Activated CD4-positive, alpha-beta T cell treated with anti-CD3 and anti-CD28 coated beads, Interleukin-2, amount 10 ng/mL, durations not matched to agents 7 days and 5 days (primary cell): ENCODE measurements around the gene CCNL2. TPM values are rescaled to one million over a fixed set of nuclear protein-coding genes. Genes with fewer than 3 reads are reported as not detected.
A peak's percentile ranks its signal among the peaks of the same experiment; 100 is the strongest.
"Not testable (repeated sequence)": the region's sequence is repeated elsewhere in the genome, so short reads cannot be mapped to it uniquely, and the experiment has no call there.

ENCODE experiments used
- CTCF ChIA-PET: fragments of 350-600 bp; sonication (Branson Sonifier 250); formaldehyde crosslinking; loops from one replicate; lab custom pipeline; 2021; ENCODE audit warnings: antibody characterized with exemption; lab: Charles Lee
- POLR2A ChIA-PET: fragments of 350-600 bp; sonication (Branson Sonifier 250); formaldehyde crosslinking; loops from one replicate; lab custom pipeline; 2021; ENCODE audit warnings: antibody characterized with exemption; lab: Charles Lee
- DNase-seq: peaks from one replicate; pipeline ENCODE4 v3.0.0-alpha.2; 2020
- H3K27ac Mint-ChIP-seq: one replicate; pipeline ENCODE4 v1.8.0; 2021; ENCODE audit warnings: mild to moderate bottlenecking, moderate library complexity, mixed read lengths
- H3K27me3 Mint-ChIP-seq: one replicate; pipeline ENCODE4 v1.8.0; 2021; ENCODE audit warnings: mixed read lengths
- H3K36me3 Mint-ChIP-seq: one replicate; pipeline ENCODE4 v1.8.0; 2021; ENCODE audit warnings: low read depth, mixed read lengths
- H3K4me1 Mint-ChIP-seq: one replicate; pipeline ENCODE4 v1.8.0; 2021; ENCODE audit warnings: mixed read lengths
- H3K4me3 Mint-ChIP-seq: one replicate; pipeline ENCODE4 v1.8.0; 2021; ENCODE audit warnings: mild to moderate bottlenecking, moderate library complexity, mixed read lengths
- H3K9me3 Mint-ChIP-seq: one replicate; pipeline ENCODE4 v1.8.0; 2021; ENCODE audit warnings: mixed read lengths
- total RNA-seq, 2 experiments: library from RNA; stranded (reverse); gene quantifications; one replicate each; pipeline ENCODE4 v1.2.3, GENCODE V29; 2021

The CCNL2 gene
- total RNA-seq: 100 to 1,000 TPM; 122 to 131 TPM

- Mint-ChIP-seq H3K27ac (peak within 1 kb of the TSS; percentile 91), H3K4me1 (peaks cover 51% of the 10 kb centered on the region), H3K9me3 (no peaks in the 10 kb centered on the region), H3K36me3 (peaks cover 56% of the 10 kb centered on the region), H3K27me3 (no peaks in the 10 kb centered on the region), H3K4me3 (peak within 1 kb of the TSS; percentile 80)
- peak; percentile 99 for DNase-seq
- ChIA-PET CTCF (interaction anchor here (0.7 to 3.0 kb wide), 20 partner anchors 8 to 378 kb away, joined by 3 to 17 read pairs (median 4); partner anchors contain the start of genes AURKAIP1 and MRPL20), POLR2A (interaction anchor here (1.0 kb wide), 1 partner anchor 24 kb away, joined by 4 read pairs; the partner anchor contains the start of gene AURKAIP1)
Measured at GRCh38 chr1:1399187-1399871, at the start of gene CCNL2. TSS of gene CCNL2 (minus strand) at chr1:1399335. CDS start at chr1:1399306, 29 bp downstream.

DNA sequence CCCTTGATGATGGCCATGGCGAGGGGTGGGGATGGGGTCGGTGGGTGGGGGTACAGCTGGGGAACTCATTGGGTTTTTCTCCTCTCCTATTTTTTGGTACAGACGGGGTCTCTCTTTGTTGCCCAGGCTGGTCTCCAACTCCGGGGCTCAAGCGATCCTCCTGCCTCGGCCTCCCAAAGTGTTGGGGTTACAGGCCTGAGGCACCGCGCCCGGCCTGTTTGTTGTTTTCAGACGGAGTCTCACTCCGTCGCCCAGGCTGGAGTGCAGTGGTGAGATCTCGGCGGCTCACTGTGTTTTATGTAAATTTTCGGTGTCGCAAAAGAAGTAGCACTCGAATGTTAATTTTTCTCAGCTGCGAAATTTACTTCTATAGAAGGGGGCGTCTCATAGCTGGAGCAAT, 47.5 kb upstream of the CCNL2 start:
- H3K9me3 Mint-ChIP-seq, H3K36me3 Mint-ChIP-seq, H3K27me3 Mint-ChIP-seq, H3K4me1 Mint-ChIP-seq, H3K4me3 Mint-ChIP-seq, CTCF ChIA-PET, H3K27ac Mint-ChIP-seq, POLR2A ChIA-PET, DNase-seq: not testable (repeated sequence)

GRCh38 chr1:1442069-1442770, 43.1 kb upstream of the CCNL2 start:
- no peaks in the 10 kb centered on the region for H3K9me3 Mint-ChIP-seq
- no peak for DNase-seq
- H3K4me3 Mint-ChIP-seq: no peak overlapping the region
- ChIA-PET CTCF (interaction anchor here (1.2 to 2.4 kb wide), 3 partner anchors 42 to 67 kb away, joined by 3 to 10 read pairs (median 6); partner anchors contain the start of genes AURKAIP1 and CCNL2), POLR2A (no interaction called here)
- no peaks in the 10 kb centered on the region for H3K27me3 Mint-ChIP-seq
- H3K4me1 Mint-ChIP-seq: peaks cover 3% of the 10 kb centered on the region
- H3K27ac Mint-ChIP-seq: no peak overlapping the region
- H3K36me3 Mint-ChIP-seq: no peaks in the 10 kb centered on the region

DNA sequence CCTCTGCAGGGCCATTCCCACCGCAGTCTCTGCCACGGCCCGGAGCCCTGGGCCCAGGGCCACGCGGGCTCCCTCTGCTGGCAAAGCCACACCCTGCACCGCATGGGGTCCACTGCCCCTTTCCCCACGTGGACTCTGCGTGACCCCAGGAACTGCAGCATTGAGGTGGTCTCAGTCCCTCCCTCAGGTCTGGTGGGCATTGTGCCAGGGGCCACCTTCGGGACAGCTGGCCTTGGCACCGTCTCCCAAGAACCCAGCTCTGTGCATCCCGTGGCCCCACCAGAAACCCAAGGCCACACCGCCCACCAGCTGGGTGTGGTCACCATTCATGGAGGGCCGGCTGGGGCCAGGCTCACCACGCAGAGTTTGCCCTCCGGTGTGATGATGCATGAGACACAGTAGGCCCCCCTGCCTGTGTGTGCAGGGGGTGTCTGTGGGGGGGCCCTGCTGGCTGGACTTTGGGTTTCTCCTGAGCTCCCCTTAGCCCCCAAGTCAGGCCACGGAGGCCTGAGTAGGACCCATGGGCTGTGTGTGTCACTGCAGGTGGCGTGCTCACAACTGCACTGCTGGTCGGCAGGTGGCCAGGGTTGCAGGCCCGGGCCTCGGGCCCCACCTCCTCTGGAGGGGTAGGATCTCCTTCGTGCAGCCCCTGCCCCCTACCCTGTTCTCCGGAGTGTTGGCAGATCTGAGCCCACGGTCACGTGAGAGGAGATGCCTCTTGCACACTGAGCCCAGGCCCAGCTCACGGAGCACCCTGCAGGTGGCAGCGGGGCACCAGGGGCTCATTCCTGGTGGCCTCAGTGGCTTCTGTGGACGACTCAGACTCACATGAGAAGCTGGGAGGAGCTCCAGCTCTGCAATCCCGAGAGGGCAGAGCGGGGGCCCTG, 42.1 kb upstream of the CCNL2 start:
- Mint-ChIP-seq H3K36me3 (no peaks in the 10 kb centered on the region), H3K9me3 (no peaks in the 10 kb centered on the region), H3K4me3 (no peak overlapping the region), H3K27ac (no peak overlapping the region), H3K4me1 (peaks cover 5% of the 10 kb centered on the region), H3K27me3 (peaks cover 3% of the 10 kb centered on the region)
- CTCF ChIA-PET: interaction anchor here (0.8 to 2.4 kb wide), 8 partner anchors 13 to 317 kb away, joined by 3 to 10 read pairs (median 3); partner anchors contain the start of genes ANKRD65, AURKAIP1 and CCNL2
- peak; percentile 50 for DNase-seq
- POLR2A ChIA-PET: no interaction called here

DNA sequence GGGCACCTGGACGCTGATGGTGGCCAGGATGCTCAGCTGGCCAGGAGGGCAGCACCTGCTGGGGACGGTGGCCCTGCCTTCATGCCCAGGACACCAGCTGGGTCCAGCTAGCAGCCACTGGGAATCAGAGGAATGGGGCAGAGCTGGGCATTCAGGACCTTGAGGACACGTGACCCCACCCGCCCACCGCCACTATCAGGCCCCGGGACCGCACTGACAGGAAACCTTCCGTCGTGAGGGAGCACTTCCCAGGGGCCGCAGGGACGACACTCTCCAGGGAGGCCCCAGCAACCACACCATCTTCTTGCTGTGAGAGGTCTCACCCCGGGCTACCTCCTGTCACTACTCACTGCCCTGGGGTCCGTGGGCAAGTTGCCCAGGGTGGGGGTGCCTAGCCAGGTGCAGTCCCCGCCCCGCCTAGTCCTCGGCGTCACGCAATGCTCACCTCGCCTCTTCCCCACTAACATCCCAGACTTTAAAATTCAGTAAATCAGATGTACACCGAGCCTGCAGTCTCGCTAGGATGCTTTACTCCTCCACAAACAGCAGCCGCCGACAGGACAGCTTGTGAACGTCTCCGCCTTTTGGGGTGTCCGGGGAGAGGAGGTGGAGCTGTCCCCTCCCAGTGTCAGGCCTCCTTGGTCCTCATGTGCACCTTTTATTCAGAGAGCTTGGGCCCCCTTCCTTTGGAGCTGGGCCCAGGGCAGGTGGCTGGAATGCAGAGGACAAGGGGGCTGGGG, 41.3 kb upstream of the CCNL2 start:
- Mint-ChIP-seq H3K9me3 (no peaks in the 10 kb centered on the region), H3K27ac (no peak overlapping the region), H3K27me3 (peaks cover 5% of the 10 kb centered on the region), H3K4me1 (peaks cover 6% of the 10 kb centered on the region), H3K36me3 (no peaks in the 10 kb centered on the region), H3K4me3 (no peak overlapping the region)
- ChIA-PET CTCF (interaction anchor here (0.8 to 2.4 kb wide), 6 partner anchors 12 to 316 kb away, joined by 3 to 10 read pairs (median 3); partner anchors contain the start of genes ANKRD65, AURKAIP1 and CCNL2), POLR2A (no interaction called here)
- no peak for DNase-seq

DNA sequence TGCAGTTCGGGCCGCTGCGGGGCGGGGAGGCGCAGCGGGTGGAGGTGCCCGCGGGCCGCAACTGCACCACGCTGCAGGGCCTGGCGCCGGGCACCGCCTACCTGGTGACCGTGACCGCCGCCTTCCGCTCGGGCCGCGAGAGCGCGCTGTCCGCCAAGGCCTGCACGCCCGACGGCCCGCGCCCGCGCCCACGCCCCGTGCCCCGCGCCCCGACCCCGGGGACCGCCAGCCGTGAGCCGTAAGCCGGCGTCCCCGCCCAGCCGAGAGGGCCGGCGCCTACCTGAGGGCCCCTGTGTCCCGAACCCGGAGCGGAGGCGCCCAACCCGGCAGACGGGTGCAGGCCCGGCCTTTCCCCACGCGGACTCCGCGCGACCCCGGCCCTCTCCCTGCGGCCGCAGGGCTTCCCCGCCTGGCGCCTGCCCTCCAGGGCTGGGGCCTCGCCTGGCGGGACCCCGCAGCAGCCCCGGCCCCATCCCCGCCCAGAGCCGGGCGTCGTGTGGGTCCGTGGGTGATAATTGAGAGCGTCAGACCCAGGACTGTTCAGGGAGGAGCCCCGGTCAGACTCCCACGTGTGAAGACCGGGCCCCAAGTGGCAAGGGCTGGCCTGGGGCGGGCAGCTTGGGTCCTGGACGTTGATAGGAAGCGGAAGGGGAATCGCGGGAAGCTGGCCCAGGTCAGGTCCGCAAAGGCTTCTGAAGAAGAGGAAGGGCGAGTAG, 40.6 kb upstream of the CCNL2 start:
- H3K27me3 Mint-ChIP-seq: peaks cover 10% of the 10 kb centered on the region
- ChIA-PET CTCF (interaction anchor here (1.0 to 2.4 kb wide), 2 partner anchors 19 to 40 kb away, joined by 3 to 10 read pairs; partner anchors contain the start of genes ANKRD65 and CCNL2), POLR2A (no interaction called here)
- H3K27ac Mint-ChIP-seq: no peak overlapping the region
- DNase-seq: no peak
- no peak overlapping the region for H3K4me3 Mint-ChIP-seq
- H3K36me3 Mint-ChIP-seq: no peaks in the 10 kb centered on the region
- H3K4me1 Mint-ChIP-seq: peaks cover 9% of the 10 kb centered on the region
- H3K9me3 Mint-ChIP-seq: no peaks in the 10 kb centered on the region

DNA sequence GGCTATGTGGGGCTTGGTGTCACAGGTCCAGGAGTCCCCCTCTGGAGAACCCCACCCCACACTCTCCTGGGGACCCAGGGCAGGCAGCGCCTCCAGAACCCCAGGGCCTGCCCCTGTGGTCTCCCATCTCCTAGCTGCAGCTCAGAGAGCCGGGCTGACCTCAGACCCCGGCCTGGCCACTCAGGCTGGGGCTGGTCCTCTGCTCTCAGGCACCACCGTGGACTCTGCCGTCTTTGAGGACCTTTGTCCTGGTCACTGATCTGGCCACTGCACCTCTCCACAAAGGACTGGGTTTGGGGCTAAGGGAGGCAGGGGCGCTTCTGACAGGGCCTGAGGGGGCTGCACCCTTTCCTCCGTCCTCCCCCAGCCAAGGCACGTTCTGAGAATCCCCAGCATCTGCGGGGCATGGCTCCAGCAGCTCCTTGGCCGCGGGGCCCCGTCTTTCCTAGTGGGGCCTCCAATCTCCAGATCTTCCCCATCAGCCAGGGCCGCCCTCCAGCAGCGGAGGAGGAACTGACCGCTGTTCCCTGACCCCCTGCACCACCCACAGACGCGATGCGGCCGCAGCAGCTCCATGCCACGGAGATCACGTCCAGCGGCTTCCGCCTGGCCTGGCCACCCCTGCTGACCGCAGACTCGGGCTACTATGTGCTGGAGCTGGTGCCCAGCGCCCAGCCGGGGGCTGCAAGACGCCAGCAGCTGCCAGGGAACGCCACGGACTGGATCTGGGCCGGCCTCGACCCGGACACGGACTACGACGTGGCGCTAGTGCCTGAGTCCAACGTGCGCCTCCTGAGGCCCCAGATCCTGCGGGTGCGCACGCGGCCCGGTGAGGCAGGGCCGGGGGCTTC, 39.6 kb upstream of the CCNL2 start:
- H3K4me3 Mint-ChIP-seq: no peak overlapping the region
- no peaks in the 10 kb centered on the region for H3K9me3 Mint-ChIP-seq
- POLR2A ChIA-PET: no interaction called here
- H3K36me3 Mint-ChIP-seq: no peaks in the 10 kb centered on the region
- no peak overlapping the region for H3K27ac Mint-ChIP-seq
- no peak for DNase-seq
- H3K27me3 Mint-ChIP-seq: peaks cover 10% of the 10 kb centered on the region
- CTCF ChIA-PET: interaction anchor here (1.3 kb wide), 1 partner anchor 375 kb away, joined by 3 read pairs; no protein-coding TSS in a partner anchor
- peaks cover 9% of the 10 kb centered on the region for H3K4me1 Mint-ChIP-seq

DNA sequence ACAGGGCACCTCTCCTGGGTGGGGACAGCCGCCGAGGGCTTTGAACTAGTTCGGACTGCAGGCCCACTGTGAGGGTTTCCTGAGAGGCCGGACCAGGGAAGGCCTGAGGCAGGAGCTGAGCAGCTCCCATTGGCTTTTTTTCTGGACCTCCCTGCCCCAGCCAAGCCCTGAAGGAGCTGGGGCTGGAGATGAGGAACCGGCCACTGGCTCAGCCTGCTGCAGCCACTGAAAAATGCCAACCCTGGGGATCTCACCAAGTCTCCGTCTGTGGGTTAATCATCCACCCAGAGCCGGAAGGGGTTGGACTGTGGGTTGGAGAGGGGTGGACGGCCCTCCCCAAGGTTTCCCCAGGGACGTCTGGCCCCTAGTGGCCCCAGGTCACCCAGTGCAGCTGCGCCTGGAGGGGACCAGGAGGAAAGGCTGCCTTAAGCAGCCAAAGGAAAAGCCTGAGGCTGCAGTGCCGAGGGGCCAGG, 38.8 kb upstream of the CCNL2 start:
- Mint-ChIP-seq H3K9me3 (no peaks in the 10 kb centered on the region), H3K4me3 (no peak overlapping the region), H3K27me3 (peaks cover 10% of the 10 kb centered on the region), H3K4me1 (peaks cover 9% of the 10 kb centered on the region), H3K36me3 (no peaks in the 10 kb centered on the region), H3K27ac (no peak overlapping the region)
- DNase-seq: no peak
- POLR2A ChIA-PET: no interaction called here
- CTCF ChIA-PET: interaction anchor here (1.2 to 1.4 kb wide), 3 partner anchors 9 to 374 kb away, joined by 3 to 5 read pairs (median 4); a partner anchor contains a TSS

- Mint-ChIP-seq H3K4me1 (peaks cover 9% of the 10 kb centered on the region), H3K4me3 (no peak overlapping the region), H3K36me3 (no peaks in the 10 kb centered on the region), H3K9me3 (no peaks in the 10 kb centered on the region), H3K27ac (no peak overlapping the region), H3K27me3 (peaks cover 10% of the 10 kb centered on the region)
- ChIA-PET CTCF (interaction anchor here (0.7 to 1.4 kb wide), 4 partner anchors 8 to 373 kb away, joined by 3 to 5 read pairs (median 4); a partner anchor contains a TSS), POLR2A (no interaction called here)
- no peak for DNase-seq
Measured at GRCh38 chr1:1437033-1437903, 38.1 kb upstream of the CCNL2 start.

GRCh38 chr1:1436630-1437032, 37.5 kb upstream of the CCNL2 start:
- DNase-seq: no peak
- POLR2A ChIA-PET: no interaction called here
- Mint-ChIP-seq H3K27ac (no peak overlapping the region), H3K9me3 (no peaks in the 10 kb centered on the region), H3K27me3 (peaks cover 10% of the 10 kb centered on the region), H3K36me3 (no peaks in the 10 kb centered on the region), H3K4me1 (peaks cover 9% of the 10 kb centered on the region), H3K4me3 (peak overlapping the region; percentile 47)
- CTCF ChIA-PET: interaction anchor here (0.7 to 1.4 kb wide), 2 partner anchors 10 to 11 kb away, joined by 3 to 4 read pairs; a partner anchor contains a TSS
